Measurements from ENCODE around the gene STC2.
A peak's percentile ranks its signal among the peaks of the same experiment; 100 is the strongest.
"Not testable (repeated sequence)": the region's sequence is repeated elsewhere in the genome, so short reads cannot be mapped to it uniquely, and the experiment has no call there.

Gene STC2

DNA sequence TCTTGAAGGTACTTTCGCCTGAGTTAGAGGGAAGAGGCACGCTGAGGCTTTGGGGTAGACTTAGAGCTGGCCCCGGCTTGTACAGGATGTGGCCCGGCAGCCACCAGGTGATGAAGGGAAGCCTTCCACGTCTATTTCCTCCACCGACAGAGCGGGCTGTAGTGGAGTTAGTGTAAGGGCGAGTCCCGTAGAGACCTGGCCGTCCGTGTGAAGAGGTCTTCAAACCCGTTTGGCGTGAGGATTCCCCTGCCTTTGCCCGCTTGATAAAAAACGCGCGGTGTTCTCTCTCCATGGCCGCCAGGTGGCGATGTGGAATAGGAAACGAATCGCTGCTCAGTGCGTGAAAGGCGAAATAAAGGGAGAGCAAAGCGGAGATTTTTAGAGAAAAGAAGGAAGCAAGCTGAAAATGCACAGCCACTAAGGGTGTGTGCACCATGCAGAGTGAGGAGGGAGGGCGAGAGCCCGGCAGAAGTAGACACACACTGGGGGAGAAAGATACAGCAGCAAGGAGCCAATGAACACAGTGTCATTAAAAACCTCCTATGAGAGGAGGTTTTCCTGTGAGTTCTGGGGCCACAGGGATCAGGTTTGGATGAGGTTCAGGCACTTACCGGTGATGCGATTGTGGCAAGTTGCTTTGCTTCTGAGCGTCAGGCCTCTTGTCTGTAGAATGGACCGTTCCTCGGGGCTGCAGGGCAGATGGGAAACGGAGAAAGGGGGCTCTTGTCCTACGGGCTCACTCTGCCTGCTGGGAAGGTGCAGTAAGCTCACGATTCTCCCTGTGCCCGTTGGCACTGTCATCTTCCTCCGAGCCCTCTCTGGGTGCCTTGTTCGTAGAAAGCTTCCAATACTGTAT lies 34.2 kb downstream of the STC2 start:
- peak; percentile 47 for DNase-seq

GRCh38 chr5:173291722-173292658 lies 36.2 kb downstream of the STC2 start:
- no peak for DNase-seq

DNA sequence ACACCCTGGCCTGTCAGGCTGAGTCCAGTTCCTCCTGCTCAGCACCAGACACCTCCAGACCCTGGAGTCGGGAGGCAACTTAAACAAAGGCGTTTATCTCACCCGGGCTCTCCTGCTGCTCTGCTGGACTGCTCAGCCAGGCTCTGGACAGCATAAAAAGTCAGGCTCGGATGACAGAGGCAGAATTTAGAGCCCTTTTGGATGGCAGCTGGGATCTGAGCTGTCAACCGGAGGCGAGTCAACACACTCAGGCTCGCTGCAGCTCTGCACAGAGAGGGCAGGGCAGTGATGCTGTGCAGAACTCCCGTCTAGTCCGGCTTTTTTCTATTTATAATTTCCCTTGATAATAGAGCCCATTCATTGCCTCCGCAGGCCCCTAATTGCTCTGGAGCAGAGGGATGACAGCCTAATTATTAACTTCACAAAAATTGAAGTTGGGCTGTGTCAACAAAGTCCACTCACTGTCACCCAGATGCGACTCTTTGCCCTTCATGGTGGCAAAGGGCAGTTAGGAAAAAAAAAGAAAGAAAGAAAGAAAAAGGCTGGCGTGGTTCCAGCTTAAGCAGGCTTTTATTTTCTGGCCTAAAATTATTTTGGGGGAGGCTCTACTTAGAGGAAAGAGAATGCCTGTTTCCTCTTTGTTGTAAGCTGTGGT lies 37.6 kb downstream of the STC2 start:
- no peak for DNase-seq

DNA sequence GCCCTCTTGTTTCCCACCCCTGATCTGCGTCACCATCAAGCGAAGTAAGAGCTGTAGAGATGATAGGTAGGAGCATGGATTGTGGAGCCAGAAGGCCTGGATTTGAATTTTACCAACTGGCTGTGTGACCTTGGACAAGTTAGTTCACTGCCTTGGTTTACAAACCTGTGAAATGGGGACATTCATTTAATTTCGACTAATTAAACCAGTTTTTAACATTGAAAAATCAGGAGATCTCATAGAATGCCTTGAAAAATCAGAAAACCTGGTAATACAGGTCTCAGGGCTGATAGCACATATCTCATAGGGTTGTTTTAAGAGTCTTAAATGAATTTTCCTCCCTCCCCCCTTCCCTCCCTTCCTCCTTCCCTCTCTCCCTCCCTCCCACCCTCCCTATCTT lies 38.8 kb downstream of the STC2 start:
- no peak for DNase-seq

- DNase-seq, result no peak
These were observed 39.6 kb downstream of the STC2 start for GRCh38 chr5:173288632-173289031.

- DNase-seq, result no peak
These were observed 41.1 kb downstream of the STC2 start for GRCh38 chr5:173287086-173287485.

DNA sequence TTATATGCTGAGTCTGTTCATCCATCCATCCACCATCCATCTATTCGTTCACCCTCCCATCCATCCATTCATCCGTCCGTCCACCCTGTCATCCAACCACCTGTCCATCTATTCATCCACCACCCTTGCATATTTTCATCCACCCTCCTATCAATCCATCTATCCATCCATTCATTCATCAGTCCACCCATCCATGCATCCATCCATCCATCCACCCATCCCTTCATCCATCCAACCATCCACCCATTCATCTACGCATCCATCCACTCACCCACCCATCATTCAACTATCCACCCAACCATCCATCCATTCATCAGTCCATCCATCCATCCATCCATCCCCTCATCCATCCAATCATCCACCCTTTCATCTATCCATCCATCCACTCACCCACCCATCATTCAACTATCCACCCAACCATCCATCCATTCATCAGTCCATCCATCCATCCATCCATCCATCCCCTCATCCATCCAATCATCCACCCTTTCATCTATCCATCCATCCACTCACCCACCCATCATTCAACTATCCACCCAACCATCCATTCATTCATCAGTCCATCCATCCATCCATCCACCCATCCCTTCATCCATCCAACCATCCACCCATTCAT lies 43.8 kb downstream of the STC2 start:
- not testable (repeated sequence) for DNase-seq

GRCh38 chr5:173283318-173284288 lies 44.6 kb downstream of the STC2 start:
- DNase-seq, result no peak

GRCh38 chr5:173282916-173283315 lies 45.3 kb downstream of the STC2 start:
- no peak for DNase-seq

DNA sequence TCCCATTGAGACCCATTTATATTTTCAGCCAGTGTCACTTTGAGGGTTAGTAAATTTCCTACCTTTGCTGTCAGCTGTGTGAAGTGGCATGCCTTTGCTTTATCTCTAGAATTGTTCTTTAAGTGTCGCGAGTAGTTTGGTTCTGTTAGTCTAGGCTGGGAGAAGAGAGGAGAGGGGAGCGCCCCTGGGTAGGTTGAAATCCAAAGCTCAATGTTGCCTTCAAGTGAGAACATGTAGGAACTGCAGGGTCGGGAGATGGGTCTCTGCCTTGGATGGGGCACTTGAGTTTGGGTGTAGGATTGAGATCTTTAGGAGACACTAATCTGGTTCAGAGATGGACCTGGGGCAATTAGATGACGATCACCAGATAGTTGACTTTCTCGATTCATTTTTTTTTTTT lies 46.3 kb downstream of the STC2 start:
- DNase-seq, result no peak

DNA sequence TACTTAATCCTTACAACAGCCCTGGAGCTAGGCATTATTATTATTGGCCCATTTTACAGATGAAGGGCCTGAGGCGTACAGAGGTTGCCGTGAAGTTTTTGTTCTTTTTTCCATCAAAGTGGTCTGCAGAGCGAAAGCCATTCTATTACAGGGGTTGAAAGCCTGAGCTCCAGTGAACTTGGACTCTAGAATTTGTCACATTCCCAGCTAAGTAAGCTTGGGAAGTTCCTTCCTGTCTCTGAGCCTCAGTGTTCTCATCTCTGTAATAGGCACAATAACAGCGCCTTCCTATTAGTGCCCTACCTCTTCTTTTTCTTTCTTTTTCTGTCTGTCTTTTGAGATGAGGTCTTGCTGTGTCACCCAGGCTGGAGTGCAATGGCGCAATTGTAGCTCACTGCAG lies 49.0 kb downstream of the STC2 start:
- no peak for DNase-seq

DNA sequence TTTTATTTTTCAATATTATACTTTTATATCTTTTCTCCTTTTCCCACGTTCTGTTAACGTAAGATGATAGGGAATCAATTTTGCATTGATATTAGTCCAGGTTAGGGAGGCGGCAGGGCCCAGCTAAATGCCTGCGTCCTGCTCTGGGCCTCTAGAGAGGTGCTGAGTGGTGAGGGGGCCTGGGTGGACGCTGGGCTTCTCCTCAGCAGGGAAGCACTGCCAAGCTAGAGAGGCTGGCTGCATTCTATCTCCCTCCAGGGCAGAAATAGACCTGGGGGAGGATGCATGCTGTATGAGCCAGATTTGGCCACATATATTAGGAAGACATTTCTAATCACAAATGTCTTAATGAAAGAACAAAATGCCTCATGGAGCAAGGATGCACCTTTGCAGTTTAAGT lies 49.6 kb downstream of the STC2 start:
- DNase-seq, result no peak

- DNase-seq, result no peak
These were observed 50.0 kb downstream of the STC2 start for GRCh38 chr5:173278172-173278571.

GRCh38 chr5:173274771-173275170 lies 53.4 kb downstream of the STC2 start:
- DNase-seq, result no peak

- DNase-seq, result no peak
These were observed 56.8 kb downstream of the STC2 start for GRCh38 chr5:173271419-173271818.

DNA sequence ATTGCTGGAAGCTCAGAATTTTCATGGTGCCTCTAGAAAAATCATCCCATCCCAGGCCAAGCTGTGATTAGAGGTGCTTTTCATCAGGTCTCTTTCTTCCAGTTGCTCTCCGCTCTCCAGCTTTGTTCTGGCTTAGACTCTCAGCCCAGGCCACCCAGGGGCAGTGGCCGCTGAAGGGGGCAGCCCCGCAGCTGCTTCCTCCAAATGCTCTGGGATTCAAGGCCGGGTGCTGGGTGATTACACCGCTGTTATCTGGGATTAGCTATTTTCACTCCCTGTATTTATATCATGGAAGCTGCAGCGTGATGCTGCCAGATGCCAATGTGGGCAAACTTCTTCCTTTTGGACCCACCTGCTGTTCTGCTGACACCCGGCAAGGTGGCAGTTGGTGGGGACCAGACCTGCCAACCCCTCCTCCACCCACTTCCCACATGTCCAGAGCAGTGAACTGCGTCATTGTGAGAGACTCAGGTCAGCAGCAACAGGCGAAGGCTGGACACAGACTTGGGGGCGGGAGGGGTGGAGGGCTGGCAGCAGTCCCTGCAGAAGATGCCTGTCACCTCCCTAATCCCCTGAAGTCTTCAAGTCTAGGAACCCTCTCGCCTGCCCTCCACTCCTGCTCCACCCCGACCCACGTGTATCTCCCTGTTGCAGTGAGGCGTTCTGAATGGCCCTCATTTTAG lies 59.3 kb downstream of the STC2 start:
- DNase-seq, result no peak

DNA sequence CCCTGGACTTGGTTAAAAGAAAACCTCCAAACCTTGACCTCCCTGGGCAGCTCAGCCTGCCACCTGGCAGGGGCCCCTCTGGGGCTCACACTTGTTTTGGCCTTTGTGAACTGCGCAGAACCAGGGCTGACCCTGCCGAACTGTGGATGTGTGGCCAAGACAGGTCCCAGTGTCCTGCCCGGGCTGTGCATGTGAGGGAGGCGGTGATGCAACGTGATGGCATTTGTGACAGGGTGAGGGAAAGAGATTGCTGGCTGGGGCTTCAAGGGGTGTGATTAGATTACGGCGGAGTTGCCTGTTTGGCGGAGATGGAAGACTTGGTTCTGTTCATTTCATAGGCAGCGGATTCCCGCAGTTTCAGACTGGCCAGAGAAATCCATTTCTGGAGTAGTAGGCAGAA lies 62.8 kb downstream of the STC2 start:
- DNase-seq, result no peak
